Endometrial microvascular endothelial cells (primary cell): Measurements from ENCODE around the gene TUG1. TPM values are rescaled to one million over a fixed set of nuclear protein-coding genes. Genes with fewer than 3 reads are reported as not detected.

Experiments used
- in situ Hi-C: cut with HindIII; loops from 2 replicates; pipeline ENCODE4 v1.10.0; 2017; ENCODE audit warnings: low sequenced_read_pairs, low pct_unique_long_range_greater_than_20kb; ENCODE audit errors: inconsistent ontology term
- total RNA-seq: library from RNA; depleted of rRNA; stranded (reverse); fragments of >200 nt; gene quantifications from one replicate; pipeline ENCODE4 v1.2.3, GENCODE V29; 2015; ENCODE audit errors: inconsistent ontology term

The TUG1 gene
- total RNA-seq = 42.1 TPM

DNA sequence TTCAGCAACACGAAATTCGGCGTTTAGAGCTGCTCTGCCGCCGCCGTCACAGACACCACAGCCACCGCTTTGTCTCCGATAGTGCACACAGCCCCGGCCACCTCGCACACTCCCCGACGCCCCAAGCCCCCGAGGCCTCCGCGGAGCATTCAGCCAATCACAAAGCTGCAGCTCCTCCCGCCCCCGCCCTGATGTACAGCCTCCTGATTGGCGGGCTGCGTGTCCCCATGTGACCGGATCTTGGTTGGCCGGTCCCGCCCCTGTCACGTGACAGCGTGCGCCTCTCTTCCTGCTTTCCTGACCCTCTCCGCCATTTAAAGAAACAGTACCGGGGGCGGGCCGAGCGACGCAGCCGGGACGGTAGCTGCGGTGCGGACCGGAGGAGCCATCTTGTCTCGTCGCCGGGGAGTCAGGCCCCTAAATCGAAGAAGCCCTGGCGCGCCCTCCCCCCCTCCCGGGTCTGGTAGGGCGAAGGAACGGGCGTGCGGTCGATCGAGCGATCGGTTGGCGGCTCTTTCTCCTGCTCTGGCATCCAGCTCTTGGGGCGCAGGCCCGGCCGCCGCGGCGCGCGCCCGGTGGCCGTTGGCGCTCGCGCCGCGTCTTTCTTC is at the start of gene TUG1:
Gene TUG1, plus strand, starts transcription at position 342 of the 608 bp plus-strand sequence.
- in situ Hi-C loops = no loop called here

DNA sequence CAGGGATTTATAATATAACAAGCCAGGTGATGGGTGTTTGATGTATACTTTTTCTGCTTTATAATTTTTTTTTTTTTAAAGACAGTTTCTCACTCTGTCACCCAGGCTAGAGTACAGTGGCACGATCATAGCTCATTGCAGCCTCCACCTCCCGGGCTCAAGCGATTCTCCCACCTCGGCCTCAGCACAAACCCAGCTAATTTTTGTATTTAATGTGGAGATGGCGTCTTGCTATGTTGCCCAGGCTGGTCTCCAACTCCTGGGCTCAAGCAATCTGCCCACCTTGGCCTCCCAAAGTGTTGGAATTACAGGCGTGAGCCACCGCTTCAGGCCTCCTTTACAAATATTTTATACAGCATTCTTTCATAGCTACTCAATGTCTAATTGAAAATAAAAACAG is 49.1 kb upstream of the TUG1 start:
- in situ Hi-C loops = no loop called here

DNA sequence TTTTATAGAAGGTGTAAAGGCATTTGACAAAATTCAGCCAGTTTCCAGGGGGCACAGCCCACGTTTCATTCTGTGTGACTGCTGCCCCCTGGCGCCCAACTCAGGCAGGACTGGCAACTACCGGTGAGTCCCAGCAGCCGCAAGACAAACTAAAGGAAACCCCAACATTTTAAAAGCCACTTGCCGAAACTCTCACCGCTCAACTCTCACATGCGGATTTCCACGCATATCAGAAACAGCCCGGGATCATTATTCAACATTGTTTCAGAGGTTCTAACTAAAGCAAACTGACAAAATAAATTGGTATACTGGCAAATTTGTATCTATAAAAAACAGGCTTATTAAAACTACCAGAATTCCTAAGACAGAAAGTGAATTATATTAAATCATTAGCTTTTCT is 48.7 kb upstream of the TUG1 start:
- in situ Hi-C loops = no loop called here

DNA sequence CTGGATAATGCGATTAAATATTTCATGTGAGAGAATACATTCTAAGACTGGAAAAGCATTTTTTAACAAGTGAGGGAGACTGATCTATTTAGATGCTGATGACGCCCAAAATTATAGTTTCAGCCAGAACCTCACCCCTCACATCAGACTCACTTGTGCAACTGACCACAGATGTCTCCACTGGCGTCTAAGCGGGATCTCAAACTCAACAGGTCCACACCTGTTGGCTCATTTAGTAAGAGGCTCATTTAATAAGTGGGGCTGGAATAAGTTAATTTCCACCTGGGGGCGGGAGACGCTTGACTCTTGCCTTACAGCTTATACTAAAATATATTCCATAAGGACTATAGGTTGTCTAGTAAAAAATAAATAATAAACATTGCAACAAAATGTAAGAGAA is 48.0 kb upstream of the TUG1 start:
- in situ Hi-C loops = no loop called here

DNA sequence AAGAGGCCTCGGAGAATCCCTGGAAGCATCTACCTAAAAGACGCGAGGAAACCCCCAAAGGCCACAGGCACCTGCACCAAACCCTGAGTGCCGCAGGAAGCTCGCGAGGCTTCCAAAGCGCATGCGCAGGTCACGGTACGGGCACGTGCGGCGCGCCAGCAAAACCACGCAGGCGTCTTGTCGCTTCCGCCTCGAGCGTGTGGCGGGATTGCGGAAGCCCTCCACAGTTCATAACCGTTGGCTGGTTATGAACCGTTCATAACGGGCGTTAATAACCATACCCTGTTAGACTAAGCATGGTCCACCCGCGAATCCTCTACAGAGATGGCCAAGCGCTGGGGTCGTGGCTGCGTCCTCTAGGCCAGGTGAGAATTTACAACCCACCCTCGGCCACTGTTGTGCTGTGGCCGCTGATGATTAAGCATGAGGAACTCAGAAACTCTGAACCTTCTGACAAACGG is 46.9 kb upstream of the TUG1 start:
- in situ Hi-C loops = no loop called here

DNA sequence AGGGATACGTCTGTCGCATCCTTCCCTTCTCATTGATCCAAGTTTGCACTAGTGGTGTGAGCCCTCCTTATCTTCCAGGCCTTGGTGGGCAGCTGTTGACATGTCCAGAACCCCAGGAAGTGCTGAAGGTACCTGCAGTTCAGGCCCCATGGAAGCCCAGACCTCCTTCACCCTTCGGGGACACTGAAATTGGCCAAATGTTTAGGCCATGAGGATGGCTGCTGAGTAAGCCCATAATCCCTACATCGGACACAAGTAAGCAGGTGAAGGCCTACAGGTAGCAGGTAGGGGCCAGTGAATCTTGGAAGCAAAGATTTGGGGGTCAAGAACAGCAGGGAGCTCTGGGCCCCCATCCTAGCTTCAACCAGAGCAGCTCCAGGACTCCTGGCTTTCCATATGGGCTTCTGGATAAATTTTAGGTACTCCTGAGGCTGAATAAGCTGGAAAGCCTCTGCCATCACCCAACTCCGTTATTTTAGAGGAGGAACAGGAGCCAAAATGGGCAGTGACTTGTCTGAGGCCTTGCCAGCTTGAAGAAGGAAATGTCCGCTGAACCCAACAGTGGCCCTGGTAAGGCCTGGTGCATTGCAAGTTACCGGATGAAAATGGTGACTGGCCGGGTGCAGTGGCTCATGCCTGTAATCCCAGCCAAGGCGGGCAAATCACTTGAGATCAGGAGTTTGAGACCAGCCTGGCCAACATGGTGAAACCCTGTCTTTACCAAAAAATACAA is 45.7 kb upstream of the TUG1 start:
- in situ Hi-C loops = no loop called here

DNA sequence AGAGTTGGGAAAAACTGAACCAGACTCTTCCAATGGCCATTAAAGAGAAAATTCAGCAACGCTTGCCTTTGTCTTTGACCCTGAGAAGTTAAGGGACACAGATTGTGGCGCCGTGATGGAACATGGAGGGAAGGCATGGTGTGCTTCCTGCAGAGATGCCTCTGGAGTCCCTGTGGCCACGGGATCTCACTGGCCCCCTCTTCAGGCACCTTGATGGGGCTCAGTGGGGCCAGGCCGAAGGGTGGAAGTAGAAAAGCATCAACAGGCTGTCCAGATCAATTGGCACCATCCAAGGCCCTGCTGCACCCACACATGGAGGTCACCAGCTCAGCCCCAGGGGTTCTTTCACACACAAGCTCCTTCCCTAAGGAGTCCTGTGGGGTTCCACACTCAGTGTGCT is 43.4 kb upstream of the TUG1 start:
- in situ Hi-C loops = no loop called here

DNA sequence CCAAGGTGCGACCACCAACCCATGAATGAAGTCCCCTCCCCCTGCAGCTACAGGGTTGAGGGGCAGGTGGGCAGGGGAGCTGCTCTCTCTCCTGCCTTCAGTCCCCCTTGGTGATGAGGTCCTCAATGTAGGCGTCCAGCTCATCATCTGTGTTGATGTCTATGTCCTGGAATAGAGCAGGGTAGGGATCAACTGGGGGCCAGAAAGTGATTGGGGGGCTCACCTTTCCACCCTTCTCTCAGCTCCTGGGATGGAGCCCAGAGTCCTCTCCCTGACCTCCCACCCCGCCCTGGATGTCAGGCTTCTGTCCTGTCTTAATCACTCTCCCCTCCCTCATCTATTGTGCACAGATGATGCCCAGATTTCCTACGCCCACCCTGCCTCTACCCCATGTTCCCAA is 42.4 kb upstream of the TUG1 start:
- in situ Hi-C loops = no loop called here

DNA sequence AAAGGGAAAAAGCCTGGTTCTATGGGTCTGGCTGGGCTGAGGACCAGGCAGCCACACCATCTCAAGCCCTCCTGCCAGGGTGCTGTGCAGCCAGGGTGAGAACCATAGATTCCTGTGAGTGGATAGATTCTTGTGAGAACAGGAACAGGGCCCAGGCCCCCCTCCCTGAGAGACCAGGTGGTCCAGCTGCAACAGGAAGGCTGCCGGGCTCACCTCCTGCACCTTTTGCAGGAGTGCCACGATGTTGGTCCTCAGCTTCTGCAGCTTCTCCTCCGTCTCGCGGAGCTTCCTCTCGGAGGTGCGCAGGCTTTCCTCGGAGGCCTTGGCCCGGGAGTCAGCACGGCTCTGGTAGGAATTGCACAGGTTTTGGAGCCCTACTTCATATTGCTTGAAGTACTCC is 41.3 kb upstream of the TUG1 start:
- in situ Hi-C loops = no loop called here

DNA sequence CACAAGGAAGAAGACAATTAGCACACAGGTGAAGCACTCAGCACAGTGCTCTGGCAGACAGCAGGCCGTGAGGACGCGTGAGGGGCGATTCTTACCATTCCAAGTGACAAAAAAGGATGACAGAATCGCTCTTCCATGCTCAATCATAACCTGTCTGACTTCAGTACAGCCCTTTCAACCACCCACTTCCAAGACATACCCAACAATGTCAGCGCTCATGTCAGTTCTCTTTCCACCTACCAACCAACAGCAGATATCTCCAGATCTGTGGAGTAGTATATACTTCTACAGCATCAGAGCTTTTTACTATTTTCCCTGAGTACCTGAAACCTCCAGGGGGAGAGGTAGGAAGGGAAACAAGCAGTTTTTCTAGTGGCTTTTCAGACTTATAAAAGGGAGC is 40.7 kb upstream of the TUG1 start:
- in situ Hi-C loops = no loop called here

DNA sequence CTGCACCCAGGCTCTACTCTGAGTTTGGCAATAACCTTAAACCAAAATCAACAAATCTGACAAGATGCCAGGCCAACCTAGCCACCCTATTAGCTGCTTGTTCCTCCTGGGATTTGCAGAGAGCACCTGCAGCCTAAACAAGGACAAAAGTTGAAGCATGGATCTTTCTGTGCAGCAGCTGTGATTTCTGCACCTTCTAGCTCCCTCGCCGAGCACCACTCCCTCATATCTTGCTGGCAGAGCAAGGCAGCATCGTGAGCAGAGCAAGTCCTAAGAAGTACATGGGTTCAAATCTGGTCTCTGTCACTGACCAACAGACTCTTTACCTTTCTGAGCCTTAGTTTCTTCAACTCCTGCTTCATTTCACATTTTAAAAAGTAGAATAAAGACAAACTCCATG is 38.8 kb upstream of the TUG1 start:
- in situ Hi-C loops = no loop called here

DNA sequence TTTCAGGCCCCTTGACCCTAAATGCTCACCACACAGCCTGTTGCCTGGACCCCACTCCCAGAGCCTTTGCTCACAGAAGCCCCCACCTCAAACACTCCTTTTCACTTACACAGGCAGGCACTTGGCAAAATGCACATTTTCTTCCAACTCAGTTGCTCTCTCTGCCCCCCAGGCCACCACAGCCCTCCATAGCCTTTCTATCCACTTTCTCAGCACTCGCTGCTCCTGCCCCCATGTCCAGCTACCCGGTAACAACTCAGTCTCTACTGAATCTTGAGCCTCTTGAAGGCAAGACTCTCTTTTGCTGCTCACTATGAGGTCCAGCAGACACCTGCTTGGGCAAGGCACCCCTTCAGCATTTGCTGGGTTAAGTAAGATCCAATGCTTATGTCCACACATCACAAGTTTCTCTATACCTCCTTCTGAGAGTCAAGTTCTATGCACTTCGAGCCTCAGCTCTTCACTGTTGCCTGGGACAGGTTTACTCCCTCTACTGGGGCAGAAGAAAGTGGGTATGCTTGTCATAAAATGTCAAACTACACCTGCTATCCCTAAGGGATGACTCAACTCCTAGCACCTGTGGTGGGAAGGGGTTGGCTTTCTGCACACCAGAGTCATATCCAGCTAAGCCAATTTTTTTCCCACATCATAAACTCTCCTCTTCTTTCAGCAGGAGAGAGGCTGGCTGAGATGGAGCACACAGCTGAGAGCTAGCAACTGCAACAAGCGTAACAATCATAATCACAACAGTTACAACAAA is 37.3 kb upstream of the TUG1 start:
- in situ Hi-C loops = no loop called here

DNA sequence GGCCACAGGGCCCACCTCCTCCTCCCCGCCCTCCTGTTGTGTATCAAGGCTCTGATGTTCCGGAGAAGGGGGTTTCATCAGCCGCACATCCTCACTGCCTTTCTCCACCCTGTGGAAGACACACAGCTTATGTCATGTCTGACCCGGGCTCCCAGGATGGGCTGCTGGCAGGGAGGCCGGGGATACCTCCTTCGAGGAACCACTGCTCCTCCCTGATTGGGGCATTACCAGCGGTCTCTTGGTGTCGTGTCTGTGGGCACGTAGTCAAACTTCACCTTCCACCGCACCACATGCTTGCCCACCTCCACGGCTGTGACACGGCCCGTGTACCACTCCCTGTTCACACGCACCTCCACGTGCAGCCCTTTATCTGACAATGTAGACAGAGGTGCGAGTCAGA is 36.4 kb upstream of the TUG1 start:
- in situ Hi-C loops = no loop called here

DNA sequence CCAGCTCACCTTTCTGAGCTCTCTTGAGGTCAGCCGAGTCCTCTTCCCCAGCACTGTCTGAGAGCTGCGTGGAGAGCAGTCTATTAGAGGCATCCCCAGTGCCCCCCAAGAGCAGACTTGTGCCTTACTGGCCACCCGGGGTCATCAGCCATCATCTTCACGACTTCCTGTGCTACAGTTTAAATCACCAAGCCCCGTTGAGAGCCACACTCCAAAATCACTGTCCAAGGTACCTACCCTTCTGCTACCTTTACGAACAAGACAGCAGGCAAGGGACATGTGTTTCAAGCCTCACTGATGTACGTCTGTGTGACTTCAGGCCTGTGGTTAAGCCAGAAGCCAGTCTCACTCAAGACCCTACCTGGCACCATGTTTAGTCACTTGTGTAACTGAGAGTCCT is 35.6 kb upstream of the TUG1 start:
- in situ Hi-C loops = no loop called here

DNA sequence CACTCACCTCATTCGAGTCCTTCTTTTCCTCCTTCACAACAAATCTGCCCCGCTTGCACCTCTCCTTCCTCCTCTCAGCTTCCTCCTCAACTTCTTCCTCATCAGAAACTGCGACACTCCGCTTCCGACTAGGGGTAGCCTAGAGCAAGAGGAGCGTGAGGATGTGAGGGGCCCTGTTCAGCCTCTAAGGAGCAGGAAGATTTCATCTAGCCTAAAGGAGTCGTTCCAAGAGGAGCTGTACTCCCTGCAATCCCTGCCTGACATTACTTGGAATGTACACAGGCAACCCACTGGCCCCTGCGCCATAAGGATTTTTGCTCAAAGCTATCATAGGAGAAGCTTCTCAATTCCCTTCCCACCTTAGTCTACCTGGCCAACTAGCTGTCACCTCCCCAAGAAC is 35.0 kb upstream of the TUG1 start:
- in situ Hi-C loops = no loop called here

DNA sequence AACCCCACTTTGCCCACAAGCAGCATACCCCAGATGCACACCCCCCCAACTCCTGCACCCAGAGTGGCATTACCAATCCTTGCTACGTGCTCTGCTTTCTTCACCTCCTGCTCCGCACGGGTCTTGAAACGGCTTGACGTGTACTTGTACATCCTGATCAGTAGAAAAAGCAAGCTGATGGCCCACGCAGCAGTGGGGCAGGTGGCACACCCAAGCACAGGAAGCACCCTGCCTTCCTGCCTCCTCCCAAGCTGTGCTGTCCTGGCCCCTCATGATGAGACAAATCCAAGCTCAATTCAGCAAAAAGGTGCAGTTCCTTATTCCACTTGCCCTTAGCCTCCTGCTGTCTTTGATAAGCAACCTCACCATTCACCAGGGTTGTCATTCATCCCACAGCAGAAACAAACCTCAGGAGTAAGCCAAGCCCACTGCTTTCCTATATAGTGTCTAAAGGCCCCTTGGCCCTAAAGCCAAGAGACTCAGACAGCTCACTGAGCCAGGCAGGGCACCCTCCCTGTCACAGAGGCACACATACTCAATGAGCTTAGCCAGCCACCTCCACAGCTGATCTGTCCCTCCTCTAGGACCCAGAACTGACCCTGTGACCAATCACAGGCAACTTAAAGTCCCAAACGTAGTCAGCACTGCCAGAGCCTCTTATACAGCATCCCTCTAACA is 28.2 kb upstream of the TUG1 start:
- in situ Hi-C loops = no loop called here

DNA sequence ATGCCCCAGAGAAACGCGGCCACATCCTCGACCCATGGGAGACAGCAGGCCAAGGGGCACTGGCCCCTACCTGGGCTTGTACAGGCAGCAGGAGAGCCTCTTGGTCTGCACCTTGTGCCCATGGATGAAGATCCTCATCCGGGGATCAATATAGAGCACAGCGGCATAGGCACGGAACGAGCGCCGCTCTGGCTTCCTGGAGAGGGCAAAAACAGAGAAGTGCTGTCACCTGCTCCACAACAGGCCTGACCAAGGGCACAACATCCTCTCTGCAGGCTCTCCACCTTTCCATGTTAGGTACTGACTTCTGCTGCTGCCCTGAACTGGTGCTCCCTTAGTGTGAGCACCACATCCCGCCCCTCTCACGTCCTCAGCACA is 27.7 kb upstream of the TUG1 start:
- in situ Hi-C loops = no loop called here

DNA sequence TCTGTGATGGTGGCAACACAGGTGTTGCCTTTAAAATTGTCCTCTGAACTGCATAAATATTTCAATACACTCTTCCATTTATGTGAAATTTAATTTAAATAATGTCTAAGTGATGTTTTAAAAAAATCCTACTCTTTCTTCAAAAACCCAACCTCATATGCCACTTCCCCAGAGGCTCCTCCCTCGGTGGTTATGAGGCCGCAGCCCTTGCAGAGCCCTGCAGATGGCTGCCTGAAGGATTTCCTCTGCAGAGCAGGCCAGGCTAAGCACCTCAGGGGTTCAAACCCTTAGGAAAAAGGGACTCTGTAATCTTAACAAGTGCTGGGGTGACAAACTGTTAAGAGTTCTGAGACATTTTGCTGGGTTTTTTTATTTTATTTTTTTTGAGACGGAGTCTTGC is 25.7 kb upstream of the TUG1 start:
- in situ Hi-C loops = no loop called here

DNA sequence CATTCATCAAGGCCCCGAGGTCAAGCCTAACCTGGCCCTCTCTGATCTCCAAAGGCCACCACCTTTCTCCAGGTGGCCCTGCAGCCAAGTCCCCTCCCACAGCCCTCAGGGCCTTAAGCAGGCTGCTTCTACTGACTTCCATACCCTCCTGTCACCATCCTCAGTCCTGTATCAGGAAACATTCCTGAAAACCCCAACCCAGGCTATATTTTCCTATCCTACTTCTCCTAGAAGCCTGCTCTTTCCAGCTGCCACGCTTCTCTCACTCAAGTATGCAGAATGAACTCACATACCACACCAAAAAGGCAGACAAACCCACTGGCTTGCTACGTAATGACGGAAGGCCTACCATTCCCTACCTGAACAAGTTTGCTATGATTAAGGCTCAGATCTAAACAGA is 24.1 kb upstream of the TUG1 start:
- in situ Hi-C loops = no loop called here

DNA sequence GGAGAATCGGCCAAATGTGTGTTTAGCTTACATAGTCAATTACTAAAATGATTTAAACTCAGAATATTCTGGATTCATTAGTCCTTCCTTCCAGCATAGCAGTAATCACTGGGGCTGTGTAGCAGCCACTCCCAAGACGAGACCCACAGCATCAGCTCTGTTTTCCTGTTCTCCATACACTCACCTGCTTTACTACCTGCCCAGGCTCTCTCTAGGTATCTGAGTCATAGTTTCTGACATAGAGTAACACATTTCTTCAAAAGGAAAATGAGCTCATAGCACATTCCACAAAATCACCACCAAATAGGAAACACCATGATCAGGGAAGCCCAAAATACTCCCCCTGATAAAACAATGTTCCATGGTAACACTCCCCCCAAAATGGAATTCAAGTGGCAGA is 23.4 kb upstream of the TUG1 start:
- in situ Hi-C loops = no loop called here
